Measurements from ENCODE around the gene SOX30.

SOX30 gene

GRCh38 chr5:157651623-157652376, 438 bp downstream of the SOX30 start:
- peak overlapping the region; percentile 32 for H3K9ac ChIP-seq (ENCODE audit: low read length)
- no peaks in the 10 kb centered on the region for H3K36me3 ChIP-seq (ENCODE audit: control insufficient read depth, insufficient read depth, low read length)
- H3K27me3 ChIP-seq (ENCODE audit: control insufficient read depth, insufficient read depth, low read length): no peaks in the 10 kb centered on the region
- peak overlapping the region; percentile 74 for H3K4me3 ChIP-seq (ENCODE audit: low read length)
- H3K4me1 ChIP-seq (ENCODE audit: control insufficient read depth, insufficient read depth, low read length): no peaks in the 10 kb centered on the region
- no peak overlapping the region for H3K27ac ChIP-seq (ENCODE audit: low read depth, low read length)

- Histone ChIP-seq H3K27ac (ENCODE audit: low read depth, low read length) (no peak overlapping the region), H3K27me3 (ENCODE audit: control insufficient read depth, insufficient read depth, low read length) (no peaks in the 10 kb centered on the region), H3K36me3 (ENCODE audit: control insufficient read depth, insufficient read depth, low read length) (no peaks in the 10 kb centered on the region), H3K9ac (ENCODE audit: low read length) (no peak overlapping the region), H3K4me3 (ENCODE audit: low read length) (no peak overlapping the region), H3K4me1 (ENCODE audit: control insufficient read depth, insufficient read depth, low read length) (no peaks in the 10 kb centered on the region)
Observed at GRCh38 chr5:157650991-157651611, 1.1 kb downstream of the SOX30 start.

- H3K4me3 ChIP-seq (ENCODE audit: low read length): no peak overlapping the region
- no peaks in the 10 kb centered on the region for H3K27me3 ChIP-seq (ENCODE audit: control insufficient read depth, insufficient read depth, low read length)
- no peak overlapping the region for H3K9ac ChIP-seq (ENCODE audit: low read length)
- no peaks in the 10 kb centered on the region for H3K4me1 ChIP-seq (ENCODE audit: control insufficient read depth, insufficient read depth, low read length)
- H3K36me3 ChIP-seq (ENCODE audit: control insufficient read depth, insufficient read depth, low read length): no peaks in the 10 kb centered on the region
- H3K27ac ChIP-seq (ENCODE audit: low read depth, low read length): no peak overlapping the region
Observed at GRCh38 chr5:157649101-157649500, 3.1 kb downstream of the SOX30 start.

- H3K4me1 ChIP-seq (ENCODE audit: control insufficient read depth, insufficient read depth, low read length): no peaks in the 10 kb centered on the region
- no peaks in the 10 kb centered on the region for H3K36me3 ChIP-seq (ENCODE audit: control insufficient read depth, insufficient read depth, low read length)
- H3K4me3 ChIP-seq (ENCODE audit: low read length): no peak overlapping the region
- no peak overlapping the region for H3K9ac ChIP-seq (ENCODE audit: low read length)
- H3K27me3 ChIP-seq (ENCODE audit: control insufficient read depth, insufficient read depth, low read length): no peaks in the 10 kb centered on the region
- no peak overlapping the region for H3K27ac ChIP-seq (ENCODE audit: low read depth, low read length)
Observed at GRCh38 chr5:157648275-157648990, 3.8 kb downstream of the SOX30 start.

GRCh38 chr5:157640406-157641066, 11.7 kb downstream of the SOX30 start:
- H3K36me3 ChIP-seq (ENCODE audit: control insufficient read depth, insufficient read depth, low read length): no peaks in the 10 kb centered on the region
- H3K4me1 ChIP-seq (ENCODE audit: control insufficient read depth, insufficient read depth, low read length): no peaks in the 10 kb centered on the region
- H3K27me3 ChIP-seq (ENCODE audit: control insufficient read depth, insufficient read depth, low read length): no peaks in the 10 kb centered on the region
- H3K27ac ChIP-seq (ENCODE audit: low read depth, low read length): no peak overlapping the region
- H3K4me3 ChIP-seq (ENCODE audit: low read length): no peak overlapping the region
- H3K9ac ChIP-seq (ENCODE audit: low read length): no peak overlapping the region

GRCh38 chr5:157630341-157630740, 21.9 kb downstream of the SOX30 start:
- Histone ChIP-seq H3K27me3 (ENCODE audit: control insufficient read depth, insufficient read depth, low read length) (no peaks in the 10 kb centered on the region), H3K9ac (ENCODE audit: low read length) (no peak overlapping the region), H3K36me3 (ENCODE audit: control insufficient read depth, insufficient read depth, low read length) (no peaks in the 10 kb centered on the region), H3K4me3 (ENCODE audit: low read length) (no peak overlapping the region), H3K27ac (ENCODE audit: low read depth, low read length) (no peak overlapping the region), H3K4me1 (ENCODE audit: control insufficient read depth, insufficient read depth, low read length) (no peaks in the 10 kb centered on the region)

- H3K4me1 ChIP-seq (ENCODE audit: control insufficient read depth, insufficient read depth, low read length): no peaks in the 10 kb centered on the region
- H3K27ac ChIP-seq (ENCODE audit: low read depth, low read length): no peak overlapping the region
- H3K27me3 ChIP-seq (ENCODE audit: control insufficient read depth, insufficient read depth, low read length): no peaks in the 10 kb centered on the region
- H3K4me3 ChIP-seq (ENCODE audit: low read length): no peak overlapping the region
- no peaks in the 10 kb centered on the region for H3K36me3 ChIP-seq (ENCODE audit: control insufficient read depth, insufficient read depth, low read length)
- no peak overlapping the region for H3K9ac ChIP-seq (ENCODE audit: low read length)
Observed at GRCh38 chr5:157626831-157627230, 25.4 kb downstream of the SOX30 start.

GRCh38 chr5:157624144-157624543, 28.1 kb downstream of the SOX30 start:
- Histone ChIP-seq H3K27ac (ENCODE audit: low read depth, low read length) (no peak overlapping the region), H3K4me3 (ENCODE audit: low read length) (no peak overlapping the region), H3K27me3 (ENCODE audit: control insufficient read depth, insufficient read depth, low read length) (no peaks in the 10 kb centered on the region), H3K36me3 (ENCODE audit: control insufficient read depth, insufficient read depth, low read length) (no peaks in the 10 kb centered on the region), H3K4me1 (ENCODE audit: control insufficient read depth, insufficient read depth, low read length) (no peaks in the 10 kb centered on the region), H3K9ac (ENCODE audit: low read length) (no peak overlapping the region)

GRCh38 chr5:157620776-157621175, 31.5 kb downstream of the SOX30 start:
- no peaks in the 10 kb centered on the region for H3K27me3 ChIP-seq (ENCODE audit: control insufficient read depth, insufficient read depth, low read length)
- H3K4me1 ChIP-seq (ENCODE audit: control insufficient read depth, insufficient read depth, low read length): no peaks in the 10 kb centered on the region
- no peak overlapping the region for H3K4me3 ChIP-seq (ENCODE audit: low read length)
- no peaks in the 10 kb centered on the region for H3K36me3 ChIP-seq (ENCODE audit: control insufficient read depth, insufficient read depth, low read length)
- no peak overlapping the region for H3K27ac ChIP-seq (ENCODE audit: low read depth, low read length)
- no peak overlapping the region for H3K9ac ChIP-seq (ENCODE audit: low read length)

GRCh38 chr5:157618191-157618765, 34.0 kb downstream of the SOX30 start:
- H3K4me1 ChIP-seq (ENCODE audit: control insufficient read depth, insufficient read depth, low read length): no peaks in the 10 kb centered on the region
- H3K9ac ChIP-seq (ENCODE audit: low read length): no peak overlapping the region
- H3K27me3 ChIP-seq (ENCODE audit: control insufficient read depth, insufficient read depth, low read length): no peaks in the 10 kb centered on the region
- H3K4me3 ChIP-seq (ENCODE audit: low read length): no peak overlapping the region
- no peaks in the 10 kb centered on the region for H3K36me3 ChIP-seq (ENCODE audit: control insufficient read depth, insufficient read depth, low read length)
- no peak overlapping the region for H3K27ac ChIP-seq (ENCODE audit: low read depth, low read length)

- Histone ChIP-seq H3K9ac (ENCODE audit: low read length) (no peak overlapping the region), H3K4me3 (ENCODE audit: low read length) (no peak overlapping the region), H3K4me1 (ENCODE audit: control insufficient read depth, insufficient read depth, low read length) (no peaks in the 10 kb centered on the region), H3K36me3 (ENCODE audit: control insufficient read depth, insufficient read depth, low read length) (no peaks in the 10 kb centered on the region), H3K27ac (ENCODE audit: low read depth, low read length) (no peak overlapping the region), H3K27me3 (ENCODE audit: control insufficient read depth, insufficient read depth, low read length) (no peaks in the 10 kb centered on the region)
Observed at GRCh38 chr5:157616785-157617184, 35.5 kb downstream of the SOX30 start.

Measured in rectal smooth muscle tissue (tissue), 1 donor.